NCI-H146 treated with DMSO at 0.1 percent for 48 hours (cell line): ENCODE data around the gene GANAB.
"Not testable (repeated sequence)": the region's sequence is repeated elsewhere in the genome, so short reads cannot be mapped to it uniquely, and the experiment has no call there.

Experiments used
- DNase-seq: peaks from one replicate; lab custom pipeline; 2025; ENCODE audit not compliant: unreplicated experiment; lab: John Stamatoyannopoulos, UW

The GANAB gene

DNA sequence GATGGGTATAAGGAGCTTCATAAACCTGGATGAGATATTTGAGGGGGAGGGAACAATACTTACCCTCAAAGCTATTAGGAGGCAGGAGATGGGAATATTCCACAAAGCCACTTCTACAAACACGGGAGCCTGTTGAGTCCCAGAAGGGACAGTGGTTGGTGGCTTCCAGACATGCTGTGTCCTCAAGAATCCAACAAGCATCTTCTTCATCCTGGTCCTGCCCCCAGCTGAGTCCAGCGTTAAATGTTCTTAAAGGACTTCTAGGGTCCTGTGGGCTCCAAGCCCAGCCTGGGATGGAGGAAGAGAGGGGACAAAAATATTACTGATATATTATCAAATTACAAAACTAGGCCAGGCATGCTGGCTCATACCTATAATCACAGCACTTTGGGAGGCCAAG, 21.0 kb upstream of the GANAB start:
- no peak for DNase-seq

DNA sequence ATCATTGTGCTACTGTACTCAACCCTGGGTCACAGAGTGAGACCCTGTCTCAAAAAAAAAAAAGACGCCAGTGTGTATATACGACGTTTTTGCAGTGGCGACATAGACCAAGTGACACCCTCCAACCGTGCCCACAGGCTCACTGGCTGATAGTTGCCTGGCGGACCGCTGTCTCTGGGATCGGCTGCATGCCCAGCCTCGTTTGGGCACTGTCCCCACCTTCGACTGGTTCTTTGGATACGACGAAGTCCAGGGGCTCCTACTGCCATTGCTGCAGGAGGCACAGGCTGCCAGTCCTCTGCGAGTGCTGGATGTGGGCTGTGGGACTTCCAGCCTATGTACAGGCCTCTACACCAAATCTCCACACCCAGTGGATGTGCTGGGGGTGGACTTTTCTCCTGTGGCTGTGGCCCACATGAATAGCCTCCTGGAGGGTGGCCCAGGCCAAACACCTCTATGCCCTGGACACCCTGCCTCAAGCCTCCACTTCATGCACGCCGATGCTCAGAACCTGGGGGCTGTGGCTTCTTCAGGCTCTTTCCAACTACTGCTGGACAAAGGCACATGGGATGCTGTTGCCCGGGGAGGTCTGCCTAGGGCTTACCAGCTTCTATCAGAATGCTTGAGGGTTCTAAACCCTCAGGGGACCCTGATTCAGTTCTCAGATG, 20.0 kb upstream of the GANAB start:
- no peak for DNase-seq

DNA sequence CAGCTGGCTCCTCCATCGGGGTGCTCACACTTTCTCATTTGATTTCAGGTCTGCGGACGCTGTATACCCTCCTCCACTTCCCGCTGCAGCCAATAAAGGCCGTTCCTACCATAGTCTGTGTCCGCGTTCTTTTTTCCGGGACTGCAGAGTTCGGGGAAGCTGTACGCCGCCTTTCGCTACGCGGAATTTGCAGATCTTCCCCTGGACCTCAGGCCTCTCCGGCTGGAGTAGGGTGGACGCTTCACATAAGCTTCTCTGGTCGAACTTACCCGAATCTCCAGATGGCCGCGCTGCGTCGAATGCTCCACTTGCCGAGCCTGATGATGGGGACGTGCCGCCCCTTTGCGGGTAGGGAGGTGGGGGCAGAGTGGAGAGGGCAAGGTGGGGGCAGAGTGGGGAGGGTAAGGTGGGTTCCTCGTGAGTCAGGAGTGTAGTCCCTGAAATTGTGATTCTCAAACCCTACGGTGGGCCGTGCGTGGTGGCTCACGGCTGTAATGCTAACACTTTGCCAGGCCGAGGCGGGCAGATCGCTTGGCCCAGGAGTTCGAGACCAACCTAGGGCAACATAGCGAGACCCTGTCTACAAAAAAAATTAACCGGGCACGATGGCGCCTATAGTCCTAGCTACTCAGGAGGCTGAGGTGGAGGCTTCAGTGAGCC, 19.3 kb upstream of the GANAB start:
- DNase-seq, result peak; percentile 22

DNA sequence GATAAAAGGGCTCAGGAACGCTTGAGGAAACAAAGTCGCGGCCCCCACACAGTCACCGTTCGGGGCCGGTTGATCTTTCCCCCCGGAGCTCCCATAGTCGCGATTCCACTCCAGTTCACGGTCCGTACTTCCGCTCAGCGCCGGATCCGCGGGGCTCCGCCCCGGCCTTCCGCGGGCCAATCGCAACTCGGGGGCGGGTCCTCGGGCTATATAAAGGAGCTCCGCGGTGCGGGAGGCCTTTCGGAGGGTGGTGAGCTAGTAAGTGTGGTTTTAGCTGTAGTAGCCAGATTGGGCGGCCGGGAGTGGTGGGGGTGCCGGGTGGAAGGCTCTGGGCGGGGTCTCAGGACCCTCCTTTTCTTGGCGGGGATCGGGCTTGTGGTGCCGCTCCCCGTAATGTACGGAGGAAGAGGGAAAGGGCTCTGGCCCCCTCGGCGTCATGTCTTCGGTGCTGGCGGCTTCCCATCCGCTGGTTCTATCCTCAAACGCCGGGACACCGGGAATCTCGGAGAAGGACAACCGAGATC, 18.7 kb upstream of the GANAB start, which contains the start of the genes C11orf98 and CSKMT:
C11orf98 (minus strand) TSS at position 136 of the 524 bp plus-strand sequence; CDS start at position 95, 41 bp downstream.
CSKMT (plus strand) TSS at position 238 of the 524 bp plus-strand sequence. CDS start 568 bp downstream, outside the sequence.
- DNase-seq, result peak; percentile 87

DNA sequence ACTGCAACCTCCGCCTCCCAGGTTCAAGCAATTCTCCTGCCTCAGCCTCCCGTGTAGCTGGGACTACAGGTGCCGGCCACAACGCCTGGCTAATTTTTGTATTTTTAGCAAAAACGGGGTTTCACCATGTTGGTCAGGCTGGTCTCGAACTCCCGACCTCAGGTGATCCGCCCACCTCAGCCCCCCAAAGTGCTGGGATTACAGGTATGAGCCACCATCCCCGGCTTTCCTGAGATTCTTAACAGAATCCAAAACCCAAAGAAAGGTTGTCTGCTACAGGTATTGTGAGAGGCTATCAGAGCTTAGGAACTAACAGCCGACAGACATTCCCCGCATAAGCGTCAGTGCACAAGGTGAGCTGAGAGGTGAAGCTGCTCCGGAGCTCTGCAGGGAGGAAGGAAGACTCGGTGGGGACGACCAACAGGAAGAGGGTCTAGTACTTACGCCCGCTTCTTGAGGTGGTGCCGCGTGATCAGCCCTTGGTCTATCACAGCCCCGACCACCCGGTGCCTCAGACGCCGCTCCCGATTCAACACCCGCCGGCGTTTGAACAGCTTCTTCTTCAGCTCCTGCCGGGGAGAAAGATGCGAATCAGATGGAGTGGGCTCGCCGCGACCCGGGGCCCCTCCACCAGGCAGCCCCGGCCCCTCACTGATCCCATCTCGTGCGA, 18.1 kb upstream of the GANAB start:
- DNase-seq, result peak; percentile 51

DNA sequence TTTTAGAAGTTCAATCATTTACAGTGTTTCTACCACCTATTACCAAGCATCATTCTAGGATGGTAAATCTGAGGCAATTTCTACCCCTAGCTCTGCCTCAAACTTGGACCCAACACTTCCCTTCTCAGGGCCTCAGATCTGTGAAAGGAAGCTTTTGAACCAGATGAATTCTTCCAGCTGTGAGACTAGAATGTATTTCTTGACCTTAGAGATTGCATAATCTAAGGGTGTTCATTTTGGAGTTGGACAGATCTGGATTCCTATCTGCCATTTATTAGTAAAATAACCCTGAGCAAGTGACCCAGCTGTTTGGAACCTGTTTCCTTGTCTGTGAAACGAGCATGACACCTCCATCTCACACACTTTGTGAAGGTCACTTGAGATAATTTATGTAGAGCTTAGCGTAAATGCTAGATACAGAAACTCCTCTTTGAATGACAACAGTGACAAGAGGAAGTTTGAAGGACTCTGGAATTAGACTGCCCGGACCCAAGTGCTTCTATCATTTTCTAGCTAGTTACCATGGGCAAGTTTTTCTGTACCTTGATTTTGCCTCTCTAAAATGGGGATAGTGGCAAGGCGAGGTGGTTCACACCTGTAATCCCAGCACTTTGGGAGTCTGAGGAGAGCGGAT, 10.5 kb upstream of the GANAB start:
- DNase-seq, result no peak

DNA sequence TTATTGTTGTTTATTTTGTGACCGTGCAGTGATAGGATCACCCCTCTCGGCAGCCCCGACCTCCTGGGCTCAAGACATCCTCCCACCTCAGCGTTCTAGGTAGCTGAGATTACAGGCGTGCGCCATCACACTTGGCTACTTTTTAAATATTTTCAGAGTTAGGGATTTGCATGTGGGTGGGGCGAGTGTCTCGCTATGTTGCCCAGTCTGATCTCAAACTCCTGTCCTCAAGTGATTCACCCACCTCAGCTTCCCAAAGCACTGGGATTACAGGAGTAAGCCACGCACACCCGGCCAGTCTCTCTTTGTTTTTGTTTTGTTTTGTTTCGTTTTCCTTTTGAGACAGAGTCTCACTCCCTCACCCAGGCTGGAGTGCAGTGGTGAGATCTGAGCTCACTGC, 7.9 kb upstream of the GANAB start:
- DNase-seq, result no peak

DNA sequence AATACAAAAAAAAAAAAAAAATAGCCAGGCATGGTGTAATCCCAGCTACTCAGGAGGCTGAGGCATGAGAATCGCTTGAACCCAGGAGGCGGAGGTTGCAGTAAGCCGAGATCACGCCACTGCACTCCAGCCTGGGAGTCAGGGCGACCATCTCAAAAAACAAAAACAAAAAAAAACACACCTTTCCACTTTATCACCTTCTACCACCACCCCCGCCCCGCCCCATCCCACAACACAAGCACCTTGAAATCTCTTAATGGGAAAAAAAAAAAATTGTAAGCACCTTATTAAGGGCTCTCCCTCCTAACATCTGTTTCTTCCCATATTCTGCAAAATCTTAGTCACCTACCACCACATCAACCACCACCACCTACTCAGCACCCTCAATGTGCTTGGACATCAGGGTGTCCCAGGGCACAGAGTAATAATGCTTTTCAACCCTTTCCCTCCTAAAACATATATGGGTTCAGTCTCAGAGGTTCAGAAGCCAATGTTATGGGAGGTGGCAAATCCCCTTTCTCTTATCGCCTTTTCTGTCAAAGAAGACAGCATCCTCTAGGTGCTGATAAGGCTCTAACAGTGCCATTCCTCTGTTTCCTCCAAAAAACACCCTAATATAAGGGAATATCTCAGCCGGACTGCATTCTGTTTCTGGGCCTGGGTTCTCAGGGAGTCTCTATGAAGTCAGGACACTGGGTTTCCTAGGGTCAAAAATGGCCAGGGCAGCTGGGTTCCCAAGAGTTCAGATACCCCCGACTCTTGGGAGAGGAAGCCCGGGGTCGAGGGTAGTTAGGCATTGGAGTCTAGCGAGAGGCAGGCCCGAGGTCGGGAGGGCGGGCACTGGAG, 6.0 kb upstream of the GANAB start:
- no peak for DNase-seq

DNA sequence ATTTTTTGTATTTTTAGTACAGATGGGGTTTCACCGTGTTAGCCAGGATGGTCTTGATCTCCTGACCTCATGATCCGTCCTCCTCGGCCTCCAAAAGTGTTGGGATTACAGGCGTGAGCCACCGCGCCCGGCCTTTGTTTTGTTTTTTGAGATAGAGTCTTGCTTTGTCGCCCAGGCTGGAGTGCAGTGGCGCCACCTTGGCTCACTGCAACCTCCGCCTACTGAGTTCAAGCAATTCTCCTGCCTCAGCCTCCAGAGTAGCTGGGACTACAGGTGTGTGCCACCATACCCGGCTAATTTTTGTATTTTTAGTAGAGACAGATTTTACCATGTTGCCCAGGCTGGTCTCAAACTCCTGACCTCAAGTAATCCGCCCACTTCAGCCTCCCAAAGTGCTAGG, 3.9 kb upstream of the GANAB start:
- not testable (repeated sequence) for DNase-seq

DNA sequence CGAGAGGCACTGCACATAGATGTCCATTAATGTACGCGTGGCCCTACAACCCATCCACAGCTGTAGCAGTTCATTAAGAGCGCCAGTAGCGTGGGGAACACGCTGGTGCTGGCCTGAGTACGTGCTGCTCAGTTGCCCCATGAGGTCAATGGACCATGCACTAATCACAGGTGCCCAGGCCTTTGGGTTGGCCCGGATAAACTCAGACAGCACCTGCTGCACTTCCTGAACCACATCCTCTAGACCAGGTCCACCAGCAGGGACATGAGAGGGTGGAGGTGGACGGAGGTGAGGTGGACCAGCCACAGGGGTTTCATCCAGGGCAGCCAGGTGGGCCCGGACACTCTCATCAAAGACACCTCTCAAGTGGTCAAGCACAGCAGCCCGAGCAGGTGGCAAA, 3.1 kb upstream of the GANAB start:
- no peak for DNase-seq

DNA sequence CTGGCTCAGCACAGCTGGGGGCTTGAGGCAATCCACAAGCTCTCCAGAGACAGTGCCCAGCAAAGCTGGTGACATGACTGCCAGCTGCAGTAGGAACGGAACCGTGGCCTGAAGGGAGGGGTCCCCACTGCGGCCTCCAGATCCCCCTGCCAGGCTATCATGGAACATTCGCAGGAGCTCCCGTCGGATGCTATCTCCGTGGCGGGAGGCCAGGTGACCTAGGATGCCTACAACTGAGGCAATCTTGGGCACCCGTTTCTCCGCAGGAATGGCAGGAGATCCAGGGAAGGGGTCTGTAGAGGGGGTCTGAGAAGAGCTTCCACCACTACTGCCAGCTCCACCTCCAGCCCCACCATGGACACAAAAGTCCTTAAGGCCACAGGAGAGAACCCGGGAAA, 2.6 kb upstream of the GANAB start:
- no peak for DNase-seq

DNA sequence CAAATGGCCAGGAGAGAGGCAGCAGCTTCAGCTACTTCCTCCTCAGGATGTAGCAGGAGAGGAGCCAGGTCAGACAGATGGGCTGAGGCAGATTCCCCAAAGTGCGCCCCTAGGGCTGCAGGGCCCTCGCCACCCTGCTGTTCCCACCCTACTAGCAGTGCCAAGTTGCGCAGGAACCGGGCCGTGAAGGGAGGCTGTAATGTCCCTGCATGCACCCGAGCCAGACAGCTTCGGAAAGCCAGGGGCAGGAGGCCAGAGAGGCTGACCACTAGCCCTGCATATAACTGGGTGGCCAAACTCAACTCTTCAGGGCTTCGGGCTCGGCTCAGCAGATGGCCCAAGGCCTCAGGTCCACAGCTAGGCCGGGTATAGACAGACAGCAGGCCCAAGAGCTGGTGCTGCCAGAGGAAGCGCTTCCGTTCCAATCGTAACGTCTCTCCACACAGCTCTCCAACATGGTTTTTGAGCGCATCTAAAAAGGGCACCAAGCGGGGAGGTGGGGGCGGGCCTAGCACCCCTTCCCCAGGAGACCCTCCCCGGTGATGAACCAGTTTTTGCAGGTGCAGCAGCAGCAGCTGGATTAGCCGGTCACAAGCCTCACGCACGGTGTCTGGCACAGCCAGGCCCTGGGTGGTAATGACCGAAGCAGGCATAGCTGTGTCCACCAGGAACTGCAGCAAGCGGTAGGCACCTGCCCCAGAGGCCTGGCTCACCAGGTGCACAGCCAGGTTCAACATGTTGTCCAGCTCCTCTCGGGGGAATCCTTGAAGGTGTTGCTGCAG, 2.0 kb upstream of the GANAB start:
- no peak for DNase-seq

DNA sequence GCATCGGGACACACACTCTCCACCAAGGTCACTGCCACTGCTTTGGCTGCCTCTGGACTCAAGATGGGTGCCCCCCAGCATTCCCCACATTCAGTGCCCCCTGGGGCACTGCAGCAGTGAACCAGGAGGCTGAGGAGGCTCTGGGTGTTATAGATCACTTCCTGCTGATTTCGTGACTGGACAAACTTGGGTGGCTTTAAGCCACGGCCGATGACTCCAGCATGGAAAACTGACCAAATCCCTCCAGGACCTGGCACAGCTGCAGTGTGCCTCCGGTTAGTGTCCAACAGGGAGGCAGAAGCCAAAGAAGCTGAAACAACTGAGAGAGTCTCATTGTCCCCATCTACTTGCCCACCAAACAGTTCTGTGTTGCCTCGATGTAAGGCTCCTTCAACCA, 1.2 kb upstream of the GANAB start:
- no peak for DNase-seq

DNA sequence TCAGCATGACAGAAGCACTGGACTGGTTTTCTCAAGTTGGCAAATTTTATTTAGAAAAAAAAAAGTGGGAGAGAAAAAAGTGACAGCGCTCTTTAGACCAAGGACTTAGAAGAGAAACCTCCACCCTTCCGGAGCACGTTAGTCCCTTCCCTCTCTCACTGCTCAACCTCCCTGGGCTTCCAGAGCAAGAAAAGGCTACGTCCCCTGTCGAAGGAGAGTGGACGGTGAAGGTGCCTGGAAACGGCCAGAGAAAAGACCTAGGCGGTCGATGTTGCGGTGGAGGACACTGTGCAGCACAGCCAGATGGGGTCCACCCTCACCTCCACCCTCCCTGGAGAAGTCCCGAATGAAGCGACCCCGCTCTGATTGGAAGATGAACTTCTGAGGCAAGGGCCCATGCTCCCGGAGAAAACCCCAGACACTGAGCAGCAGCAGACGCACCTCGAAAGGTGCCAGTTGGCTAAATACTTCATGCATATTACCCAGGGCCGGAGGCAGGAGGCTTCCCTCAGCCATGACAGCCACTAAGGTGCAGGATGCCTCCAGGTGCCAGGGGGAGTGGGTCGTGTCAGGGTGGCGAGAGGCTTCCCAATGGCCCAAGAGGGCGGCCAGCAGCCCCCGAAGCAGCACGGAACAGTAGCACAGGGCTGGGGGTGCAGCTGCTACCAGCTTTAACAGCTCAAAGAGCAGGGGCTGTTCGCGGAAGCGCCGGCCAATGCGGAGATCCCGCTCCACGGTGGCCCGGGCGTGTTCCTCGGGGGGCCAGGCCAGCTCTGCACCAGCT, 604 bp upstream of the GANAB start:
- DNase-seq, result no peak

DNA sequence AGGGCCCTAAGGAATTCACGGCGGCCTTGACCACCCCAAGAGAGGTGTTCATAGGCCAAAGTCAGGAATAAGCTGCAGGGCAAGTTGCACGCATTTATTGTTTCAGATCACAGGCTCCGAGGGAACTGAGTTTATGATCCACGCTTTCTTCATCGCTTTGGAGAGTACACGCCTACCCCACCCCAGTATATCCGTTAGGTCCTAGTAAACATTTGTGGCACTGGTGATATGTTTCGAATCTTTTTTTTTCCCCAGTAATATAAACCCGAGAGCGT, 805 bp downstream of the GANAB start:
- no peak for DNase-seq

DNA sequence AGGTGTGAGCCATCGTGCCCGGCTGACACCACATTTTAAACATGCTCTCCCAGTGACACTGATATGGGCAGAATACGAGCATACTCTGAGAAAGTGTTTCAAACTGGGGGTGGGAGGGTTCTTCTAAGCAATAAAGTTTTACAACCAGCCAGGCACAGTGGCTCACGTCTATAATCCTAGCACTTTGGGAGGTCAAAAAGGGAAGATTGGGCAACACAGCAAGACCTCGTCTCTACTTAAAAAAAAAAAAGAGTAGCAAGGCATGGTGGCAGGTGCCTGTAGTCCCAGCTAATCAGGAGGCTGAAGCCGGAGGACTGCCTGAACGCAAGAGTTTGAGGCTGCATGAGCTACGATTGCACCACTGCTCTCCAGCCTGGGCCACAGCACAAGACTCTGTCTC, 2.2 kb downstream of the GANAB start:
- no peak for DNase-seq

DNA sequence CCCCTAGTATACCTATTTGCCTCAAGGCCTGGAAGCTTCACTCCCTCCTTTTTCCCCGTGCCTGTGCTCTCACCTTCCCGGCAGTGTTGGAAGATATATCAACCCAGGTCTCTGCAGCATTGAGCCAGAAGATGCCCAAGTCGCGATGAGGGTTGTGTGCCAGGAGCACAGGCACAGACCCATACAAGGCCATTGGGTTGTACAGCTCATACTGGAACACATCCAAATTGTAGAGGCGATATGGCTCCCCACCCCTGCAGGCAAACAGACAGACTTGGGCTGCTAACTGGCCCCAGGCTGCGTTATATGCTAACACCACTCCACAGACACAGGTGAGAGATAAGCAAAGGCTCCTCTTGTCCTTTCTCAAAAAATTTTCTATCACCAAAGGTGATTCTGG, 13.9 kb downstream of the GANAB start:
- no peak for DNase-seq

DNA sequence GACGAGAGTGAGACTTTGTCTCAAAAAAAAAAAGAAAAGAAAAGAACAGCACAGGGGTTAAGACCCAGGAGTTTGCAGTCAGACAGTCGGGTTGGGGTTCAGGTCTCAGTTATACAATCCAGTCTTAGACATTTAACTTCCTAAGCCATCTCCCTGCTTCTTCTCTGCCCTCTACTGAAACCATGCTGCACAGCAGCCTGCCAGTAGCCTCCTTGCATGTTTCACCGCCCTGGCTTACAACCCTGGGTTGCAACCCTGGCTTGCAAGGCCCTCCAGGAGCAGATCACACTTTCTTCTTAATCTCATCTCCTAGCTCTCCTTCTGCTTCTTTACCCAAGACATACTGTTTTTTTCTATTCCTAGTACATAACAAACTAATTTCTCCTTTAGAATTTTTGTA, 18.7 kb downstream of the GANAB start:
- DNase-seq, result no peak

DNA sequence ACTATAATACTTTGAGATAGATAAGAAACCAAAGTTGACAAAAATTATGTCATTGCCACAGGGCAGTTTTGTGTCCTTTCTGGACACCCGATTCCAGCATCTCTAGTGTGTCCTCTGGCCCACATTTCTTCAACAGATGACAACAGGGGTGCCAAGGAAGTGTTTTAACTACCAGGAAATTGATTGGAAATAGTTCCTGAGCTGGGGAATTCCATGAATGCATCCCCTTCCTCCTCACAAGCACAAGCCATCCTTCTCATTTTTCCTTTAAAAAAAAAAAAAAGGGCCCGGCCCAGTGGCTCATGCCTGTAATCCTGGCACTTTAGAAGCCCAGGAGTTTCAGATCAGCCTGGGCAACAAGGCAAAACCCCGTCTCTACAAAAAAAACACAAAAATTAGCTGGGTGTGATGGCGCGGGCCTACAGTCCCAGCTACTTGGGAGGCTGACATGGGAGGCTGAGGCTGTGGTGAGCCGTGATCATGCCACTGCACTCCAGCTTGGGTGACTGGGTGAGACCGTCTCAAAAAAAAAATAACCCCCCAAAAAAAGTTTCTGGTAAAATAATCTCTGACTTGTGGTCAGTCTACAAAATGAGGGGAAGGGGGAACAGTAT, 23.8 kb downstream of the GANAB start:
- no peak for DNase-seq
